HepG2 (cell line): Measurements from ENCODE around the gene IGHMBP2. TPM values are rescaled to one million over a fixed set of nuclear protein-coding genes. Genes with fewer than 3 reads are reported as not detected.

Experiments used
- ATAC-seq: fragments of 200-7000 bp; cut with Tn5 transposase; 3 replicates; pipeline ENCODE4 v1.9.1; 2020; ENCODE audit warnings: mild to moderate bottlenecking, moderate library complexity
- BruUV-seq: library from RNA; stranded (reverse); fragments of 400-500 nt; replicated peaks from 2 replicates; lab custom pipeline; 2021; lab: Mats Ljungman, UMichigan
- CTCF ChIA-PET: fragments of 300-600 bp; formaldehyde crosslinking; extraction: SDS; loops from one replicate; lab custom pipeline; 2021; ENCODE audit warnings: low total read pairs, inconsistent platforms, low intra/inter-chr PET ratio; lab: Yijun Ruan, JAX
- POLR2A ChIA-PET: fragments of 350-600 bp; sonication (Branson Sonifier 250); formaldehyde crosslinking; loops from one replicate; lab custom pipeline; 2020; ENCODE audit warnings: antibody characterized with exemption, inconsistent platforms; lab: Yijun Ruan, JAX
- DNase-seq: peaks from one replicate; pipeline ENCODE4 v3.0.0-alpha.2; 2015; ENCODE audit warnings: low spot score
- FAIRE-seq: peaks from 3 replicates; lab custom pipeline; 2011; peaks lifted over from hg19 to GRCh38; lab: Jason Lieb, UNC
- H2AFZ ChIP-seq: one replicate; pipeline ENCODE4 v1.6.1; 2011; ENCODE audit warnings: low read length, inconsistent platforms
- H3K27ac ChIP-seq: fragments of 300-600 bp; 3 replicates; pipeline ENCODE4 v1.8.0; 2011; ENCODE audit warnings: mixed run types, mild to moderate bottlenecking, mixed read lengths, low read length, inconsistent platforms; ENCODE audit not compliant: insufficient read depth; ENCODE audit errors: extremely low read length
- H3K27me3 ChIP-seq, 2 experiments: fragments of 200-600 bp in 1 of 2; 2 replicates in 1 of 2; 3 replicates in 1 of 2; pipeline versions ENCODE4 v1.6.0 to v1.8.0; 2011; ENCODE audit warnings: low read length in 2 of 2, mild to moderate bottlenecking in 2 of 2, moderate library complexity in 2 of 2, inconsistent platforms in 1 of 2; ENCODE audit not compliant: insufficient read depth in 2 of 2, control insufficient read depth in 1 of 2
- H3K36me3 ChIP-seq, 2 experiments: fragments of 200-600 bp in 1 of 2; replicated peaks in 1 of 2; 2 replicates in 1 of 2; 3 replicates in 1 of 2; pipeline versions ENCODE4 v1.5.1 to v1.8.0; 2011; ENCODE audit warnings: low read length in 2 of 2, inconsistent platforms in 1 of 2; ENCODE audit not compliant: insufficient read depth in 2 of 2, control insufficient read depth in 1 of 2
- H3K4me1 ChIP-seq: 2 replicates; pipeline ENCODE4 v1.5.1; 2012; ENCODE audit warnings: low read length, inconsistent platforms; ENCODE audit not compliant: insufficient read depth
- H3K4me2 ChIP-seq: 2 replicates; pipeline ENCODE4 v1.6.0; 2011; ENCODE audit warnings: low read depth, low read length, inconsistent platforms
- H3K4me3 ChIP-seq, 3 experiments: fragments of 200-600 bp in 1 of 3; sonication (generic), shearing (Covaris generic) in 1 of 3; replicated peaks in 1 of 3; 2 replicates each; pipeline ENCODE4 v1.5.1; 2011 to 2016; ENCODE audit warnings: low read length in 3 of 3, inconsistent platforms in 2 of 3, low read depth in 2 of 3, mild to moderate bottlenecking in 2 of 3, control low read depth in 1 of 3, mixed read lengths in 1 of 3; ENCODE audit not compliant: insufficient read depth in 1 of 3
- H3K79me2 ChIP-seq: one replicate; pipeline ENCODE4 v1.6.1; 2011; ENCODE audit warnings: low read length, inconsistent platforms; ENCODE audit not compliant: insufficient read depth
- H3K9ac ChIP-seq: 2 replicates; pipeline ENCODE4 v1.6.0; 2011; ENCODE audit warnings: mild to moderate bottlenecking, low read depth, low read length, inconsistent platforms; ENCODE audit not compliant: insufficient read depth
- H3K9me3 ChIP-seq: 2 replicates; pipeline ENCODE4 v1.5.1; 2012; ENCODE audit warnings: mild to moderate bottlenecking, low read length
- H4K20me1 ChIP-seq: 2 replicates; pipeline ENCODE4 v1.6.0; 2011; ENCODE audit warnings: inconsistent platforms, mild to moderate bottlenecking, low read length, moderate library complexity; ENCODE audit not compliant: insufficient read depth
- GATAD2A ChIP-seq: IDR thresholded peaks from 2 replicates; pipeline ENCODE4 v1.6.1; 2016
- HIVEP1 ChIP-seq: sonication (generic); formaldehyde crosslinking; IDR thresholded peaks from 2 replicates; pipeline ENCODE4 v1.4.0; 2020; ENCODE audit warnings: mild to moderate bottlenecking, missing genetic modification reagents
- HOXA7 ChIP-seq: sonication (generic); formaldehyde crosslinking; IDR thresholded peaks from 2 replicates; pipeline ENCODE4 v1.8.1; 2022; ENCODE audit warnings: mild to moderate bottlenecking, missing genetic modification reagents, moderate library complexity
- IKZF4 ChIP-seq: sonication (generic); formaldehyde crosslinking; IDR thresholded peaks from 2 replicates; pipeline ENCODE4 v1.5.1; 2020; ENCODE audit warnings: borderline replicate concordance, mild to moderate bottlenecking, low read depth, missing genetic modification reagents; ENCODE audit errors: not compliant biosample characterization
- MED8 ChIP-seq: sonication (generic); formaldehyde crosslinking; IDR thresholded peaks from 2 replicates; pipeline ENCODE4 v1.8.1; 2023; ENCODE audit warnings: mild to moderate bottlenecking, missing genetic modification reagents; ENCODE audit not compliant: insufficient replicate concordance
- NFYB ChIP-seq: sonication (generic); formaldehyde crosslinking; IDR thresholded peaks from 2 replicates; pipeline ENCODE4 v1.4.0; 2020; ENCODE audit warnings: missing genetic modification reagents
- ZFP1 ChIP-seq: IDR thresholded peaks from 2 replicates; pipeline ENCODE4 v1.6.1; 2016
- ZNF629 ChIP-seq: sonication (generic); formaldehyde crosslinking; conservative IDR thresholded peaks from 2 replicates; pipeline ENCODE4 v1.5.0; 2020; ENCODE audit warnings: missing genetic modification reagents
- ZSCAN12 ChIP-seq: sonication (generic); formaldehyde crosslinking; IDR thresholded peaks from 2 replicates; pipeline ENCODE4 v1.9.0; 2021; ENCODE audit warnings: mild to moderate bottlenecking, missing genetic modification reagents
- WGBS: methylation state at CpG from one replicate; pipeline ENCODE4 v1.1.6; 2017; ENCODE audit warnings: low lambda C conversion rate; 5-methylcytosine and 5-hydroxymethylcytosine counted together
- in situ Hi-C: cut with HindIII; loops from 2 replicates; pipeline ENCODE4 v1.10.0; 2017; ENCODE audit warnings: low pct_unique_long_range_greater_than_20kb; ENCODE audit not compliant: extremely low pct_ligation_motif_present
- intact Hi-C: fragments of 100-400 bp; cut with micrococcal nuclease; formaldehyde crosslinking; loops from one replicate; pipeline ENCODE4 v1.10.0; 2022; ENCODE audit not compliant: unreplicated experiment
- polyA plus RNA-seq, 8 experiments: library from polyadenylated mRNA; depleted of rRNA in 3 of 8; stranded (reverse) in 7 of 8; unstranded in 1 of 8; fragments of >200 nt; fragmentation: Illumina TruSeq in 4 of 8; extraction: Trizol in 4 of 8; gene quantifications; 2 replicates each; pipeline versions ENCODE4 v1.2.1 to v1.2.3, GENCODE V29; 2011 to 2016; ENCODE audit warnings: low read depth in 4 of 8, missing spikeins in 1 of 8, mixed read lengths in 1 of 8; ENCODE audit not compliant: insufficient read depth in 1 of 8
- total RNA-seq, 5 experiments: library from RNA; depleted of rRNA; stranded (reverse); fragments of >200 nt; fragmentation: Illumina TruSeq; extraction: Trizol; gene quantifications; 2 replicates each; pipeline ENCODE4 v1.2.3, GENCODE V29; 2016; ENCODE audit warnings: low read depth in 1 of 5
- TF ChIP-seq, protein P1 (sequence below): IDR thresholded peaks from 2 replicates; pipeline ENCODE4 v1.6.1; 2018; ENCODE audit warnings: missing genetic modification reagents, mild to moderate bottlenecking, missing compliant biosample characterization
- TF ChIP-seq, protein P2 (sequence below): sonication (generic); formaldehyde crosslinking; IDR thresholded peaks from 2 replicates; pipeline ENCODE4 v1.5.0; 2020; ENCODE audit warnings: missing genetic modification reagents, mild to moderate bottlenecking, borderline replicate concordance
- TF ChIP-seq, protein P3 (sequence below): fragments of 450-650 bp; IDR thresholded peaks from 2 replicates; pipeline ENCODE4 v1.6.1; 2016
- TF ChIP-seq, protein P4 (sequence below): sonication (generic); formaldehyde crosslinking; IDR thresholded peaks from 2 replicates; pipeline ENCODE4 v1.4.0; 2020; ENCODE audit warnings: mild to moderate bottlenecking, missing genetic modification reagents

IGHMBP2 gene
- total and polyA plus RNA-seq, 2 of the 13 experiments (the other 11 are each of a cell fraction or from before 2014, with no cell fraction given) = 8.9 to 9.9 TPM

DNA sequence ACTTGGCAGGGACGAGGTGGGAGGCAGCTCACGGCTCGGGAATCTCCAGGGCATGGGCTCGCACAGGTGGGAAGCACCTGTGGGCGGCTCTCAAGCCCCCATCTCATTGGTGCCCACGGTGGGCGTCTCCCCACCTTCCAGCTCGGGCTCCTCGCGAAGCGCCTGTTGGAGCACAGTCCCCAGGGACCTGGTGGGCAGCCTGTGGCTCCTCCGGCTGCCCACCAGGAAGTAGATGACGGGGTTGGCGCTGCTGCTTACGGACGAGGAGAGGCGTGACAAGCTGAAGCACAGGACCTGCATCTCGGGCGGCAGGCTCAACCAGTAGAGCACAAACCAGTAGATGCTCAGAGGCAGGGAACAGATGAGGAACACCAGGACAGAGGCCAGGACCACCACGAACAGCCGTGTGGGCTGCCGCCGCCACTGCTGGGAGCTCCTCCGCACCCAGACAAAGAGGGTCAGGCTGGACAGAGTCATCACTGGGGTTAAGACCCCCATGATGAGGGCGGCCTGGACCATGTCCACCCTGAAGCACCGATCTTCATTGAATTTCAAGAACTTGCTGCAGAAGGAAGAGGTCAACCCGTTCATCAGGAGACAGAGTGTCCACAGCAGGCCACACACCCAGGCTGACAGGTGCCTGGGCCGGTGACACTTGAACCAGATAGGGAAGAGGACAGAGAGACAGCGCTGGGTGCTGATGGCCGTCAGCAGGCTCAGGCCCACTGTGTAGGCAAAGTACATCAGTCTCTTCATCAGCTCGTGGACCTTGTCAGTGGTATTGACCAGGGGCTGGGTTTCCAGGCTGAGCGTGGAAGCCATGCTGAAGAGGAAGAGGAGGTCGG is 76.5 kb downstream of the IGHMBP2 start:
- DNase-seq = no peak
- no peaks in the 10 kb centered on the region for H3K9me3 ChIP-seq
- no peaks in the 10 kb centered on the region for H4K20me1 ChIP-seq
- ATAC-seq = peak; percentile 46; the same call in 2 of the 3 replicates
- peaks cover 6 to 26% of the 10 kb centered on the region in 2 experiments; a peak in 2 of 5 replicates for H3K27me3 ChIP-seq
- H3K4me2 ChIP-seq = no peak overlapping the region
- H3K9ac ChIP-seq = no peak overlapping the region
- no peak overlapping the region for H3K4me3 ChIP-seq
- TF ChIP-seq, protein P1, sequence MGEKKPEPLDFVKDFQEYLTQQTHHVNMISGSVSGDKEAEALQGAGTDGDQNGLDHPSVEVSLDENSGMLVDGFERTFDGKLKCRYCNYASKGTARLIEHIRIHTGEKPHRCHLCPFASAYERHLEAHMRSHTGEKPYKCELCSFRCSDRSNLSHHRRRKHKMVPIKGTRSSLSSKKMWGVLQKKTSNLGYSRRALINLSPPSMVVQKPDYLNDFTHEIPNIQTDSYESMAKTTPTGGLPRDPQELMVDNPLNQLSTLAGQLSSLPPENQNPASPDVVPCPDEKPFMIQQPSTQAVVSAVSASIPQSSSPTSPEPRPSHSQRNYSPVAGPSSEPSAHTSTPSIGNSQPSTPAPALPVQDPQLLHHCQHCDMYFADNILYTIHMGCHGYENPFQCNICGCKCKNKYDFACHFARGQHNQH (CRISPR knock-in tag) = no peak
- TF ChIP-seq ZNF629 (no peak), GATAD2A (CRISPR knock-in tag) (no peak), HIVEP1 (CRISPR knock-in tag) (no peak)
- no peak overlapping the region for H2AFZ ChIP-seq
- no peak for FAIRE-seq
- no TSS peak for BruUV-seq
- H3K27ac ChIP-seq = no peak overlapping the region
- no peaks in the 10 kb centered on the region for H3K36me3 ChIP-seq
- CTCF ChIA-PET = no interaction called here
- POLR2A ChIA-PET = no interaction called here
- in situ Hi-C loops = no loop called here
- H3K4me1 ChIP-seq = no peaks in the 10 kb centered on the region
- WGBS = 60% methylated on average over 22 of the region's 33 CpGs
- H3K79me2 ChIP-seq = no peaks in the 10 kb centered on the region
- intact Hi-C loops = no loop called here

DNA sequence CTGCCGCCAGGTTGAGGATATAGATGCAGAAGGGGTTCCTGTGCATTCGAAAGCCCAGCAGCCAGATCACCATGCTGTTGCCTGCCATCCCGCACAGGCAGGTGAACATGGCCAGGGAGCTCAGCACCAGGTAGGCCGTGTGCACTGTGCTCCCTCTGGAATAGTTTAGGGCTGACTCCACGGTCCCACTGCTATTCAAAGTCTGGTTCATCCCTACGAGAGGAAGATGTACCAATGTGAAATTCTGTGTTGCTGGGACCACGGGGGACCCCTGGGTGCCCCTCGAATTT is 77.0 kb downstream of the IGHMBP2 start, which contains the start of gene MRGPRD:
Gene MRGPRD (minus strand): TSS at position 211 of the 290 bp plus-strand sequence. CDS start 0 bp downstream, at position 211.
- Histone ChIP-seq H3K9me3 (no peaks in the 10 kb centered on the region), H3K27me3 (peaks cover 6 to 26% of the 10 kb centered on the region in 2 experiments; a peak in 2 of 5 replicates), H3K9ac (no peak within 1 kb of the TSS), H3K4me2 (no peak within 1 kb of the TSS), H3K79me2 (no peaks in the 10 kb centered on the region), H3K27ac (no peak within 1 kb of the TSS), H4K20me1 (no peaks in the 10 kb centered on the region), H3K4me1 (no peaks in the 10 kb centered on the region), H3K36me3 (no peaks in the 10 kb centered on the region), H2AFZ (no peak within 1 kb of the TSS), H3K4me3 (no peak within 1 kb of the TSS)
- ATAC-seq = peak; percentile 35; the same call in 1 of the 3 replicates
- WGBS = 15% methylated on average over 6 of the region's 8 CpGs
- FAIRE-seq = no peak
- in situ Hi-C loops (no loop called here), intact Hi-C loops (no loop called here)
- CTCF ChIA-PET = no interaction called here
- no peak for DNase-seq
- BruUV-seq = no TSS peak
- POLR2A ChIA-PET = no interaction called here
- TF ChIP-seq, protein P2, sequence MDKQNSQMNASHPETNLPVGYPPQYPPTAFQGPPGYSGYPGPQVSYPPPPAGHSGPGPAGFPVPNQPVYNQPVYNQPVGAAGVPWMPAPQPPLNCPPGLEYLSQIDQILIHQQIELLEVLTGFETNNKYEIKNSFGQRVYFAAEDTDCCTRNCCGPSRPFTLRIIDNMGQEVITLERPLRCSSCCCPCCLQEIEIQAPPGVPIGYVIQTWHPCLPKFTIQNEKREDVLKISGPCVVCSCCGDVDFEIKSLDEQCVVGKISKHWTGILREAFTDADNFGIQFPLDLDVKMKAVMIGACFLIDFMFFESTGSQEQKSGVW = no peak
- TF ChIP-seq, protein P3, sequence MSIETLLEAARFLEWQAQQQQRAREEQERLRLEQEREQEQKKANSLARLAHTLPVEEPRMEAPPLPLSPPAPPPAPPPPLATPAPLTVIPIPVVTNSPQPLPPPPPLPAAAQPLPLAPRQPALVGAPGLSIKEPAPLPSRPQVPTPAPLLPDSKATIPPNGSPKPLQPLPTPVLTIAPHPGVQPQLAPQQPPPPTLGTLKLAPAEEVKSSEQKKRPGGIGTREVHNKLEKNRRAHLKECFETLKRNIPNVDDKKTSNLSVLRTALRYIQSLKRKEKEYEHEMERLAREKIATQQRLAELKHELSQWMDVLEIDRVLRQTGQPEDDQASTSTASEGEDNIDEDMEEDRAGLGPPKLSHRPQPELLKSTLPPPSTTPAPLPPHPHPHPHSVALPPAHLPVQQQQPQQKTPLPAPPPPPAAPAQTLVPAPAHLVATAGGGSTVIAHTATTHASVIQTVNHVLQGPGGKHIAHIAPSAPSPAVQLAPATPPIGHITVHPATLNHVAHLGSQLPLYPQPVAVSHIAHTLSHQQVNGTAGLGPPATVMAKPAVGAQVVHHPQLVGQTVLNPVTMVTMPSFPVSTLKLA = no peak
- TF ChIP-seq IKZF4 = no peak
- no peak for TF ChIP-seq ZFP1
- no peak for TF ChIP-seq HOXA7 (CRISPR knock-in tag)
- TF ChIP-seq ZSCAN12 (CRISPR knock-in tag) = no peak
- no peak for TF ChIP-seq MED8 (CRISPR knock-in tag)
- TF ChIP-seq, protein P4, sequence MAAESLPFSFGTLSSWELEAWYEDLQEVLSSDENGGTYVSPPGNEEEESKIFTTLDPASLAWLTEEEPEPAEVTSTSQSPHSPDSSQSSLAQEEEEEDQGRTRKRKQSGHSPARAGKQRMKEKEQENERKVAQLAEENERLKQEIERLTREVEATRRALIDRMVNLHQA = no peak
- no peak for TF ChIP-seq NFYB (CRISPR knock-in tag)
